ENCODE measurements around the gene PCDHGA9. TPM values are rescaled to one million over a fixed set of nuclear protein-coding genes. Genes with fewer than 3 reads are reported as not detected.

The PCDHGA9 gene
- total RNA-seq, 1 experiment from 2014 or later: 1.9 TPM

- Histone ChIP-seq H3K79me2 (ENCODE audit: low read length) (no peaks in the 10 kb centered on the region), H3K27ac (ENCODE audit: low read length) (no peak overlapping the region), H3K36me3 (ENCODE audit: low read depth, low read length) (no peaks in the 10 kb centered on the region), H3K9me3 (ENCODE audit: low read length) (0 out of 2 replicates have a peak, but pooled peaks cover 6% of the 10 kb centered on the region), H2AFZ (ENCODE audit: low read length) (no peak overlapping the region), H3K27me3 (ENCODE audit: low read length) (no peaks in the 10 kb centered on the region), H3K4me3 (ENCODE audit: low read length) (no peak overlapping the region), H3K4me1 (ENCODE audit: insufficient read depth, low read length) (no peaks in the 10 kb centered on the region), H3F3A (ENCODE audit: low read length, unreplicated experiment) (no peaks in the 10 kb centered on the region), H3K9ac (ENCODE audit: low read length) (no peak overlapping the region), H3K9me2 (replicated peaks; ENCODE audit: low read length) (no peaks in the 10 kb centered on the region), H3K4me2 (ENCODE audit: low read length) (no peak overlapping the region), H4K20me1 (ENCODE audit: low read length) (no peaks in the 10 kb centered on the region)
- ATAC-seq: no peak
- TF ChIP-seq EZH2 (IDR thresholded peaks at IDR 0.05; ENCODE audit: low read length, unreplicated experiment): no peak
- TF ChIP-seq, protein P1, sequence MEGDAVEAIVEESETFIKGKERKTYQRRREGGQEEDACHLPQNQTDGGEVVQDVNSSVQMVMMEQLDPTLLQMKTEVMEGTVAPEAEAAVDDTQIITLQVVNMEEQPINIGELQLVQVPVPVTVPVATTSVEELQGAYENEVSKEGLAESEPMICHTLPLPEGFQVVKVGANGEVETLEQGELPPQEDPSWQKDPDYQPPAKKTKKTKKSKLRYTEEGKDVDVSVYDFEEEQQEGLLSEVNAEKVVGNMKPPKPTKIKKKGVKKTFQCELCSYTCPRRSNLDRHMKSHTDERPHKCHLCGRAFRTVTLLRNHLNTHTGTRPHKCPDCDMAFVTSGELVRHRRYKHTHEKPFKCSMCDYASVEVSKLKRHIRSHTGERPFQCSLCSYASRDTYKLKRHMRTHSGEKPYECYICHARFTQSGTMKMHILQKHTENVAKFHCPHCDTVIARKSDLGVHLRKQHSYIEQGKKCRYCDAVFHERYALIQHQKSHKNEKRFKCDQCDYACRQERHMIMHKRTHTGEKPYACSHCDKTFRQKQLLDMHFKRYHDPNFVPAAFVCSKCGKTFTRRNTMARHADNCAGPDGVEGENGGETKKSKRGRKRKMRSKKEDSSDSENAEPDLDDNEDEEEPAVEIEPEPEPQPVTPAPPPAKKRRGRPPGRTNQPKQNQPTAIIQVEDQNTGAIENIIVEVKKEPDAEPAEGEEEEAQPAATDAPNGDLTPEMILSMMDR (conservative IDR thresholded peaks at IDR 0.05; ENCODE audit: low read depth, low read length): no peak
- no peak for TF ChIP-seq EZH2phosphoT487 (IDR thresholded peaks at IDR 0.05; ENCODE audit: borderline replicate concordance, low read length)
- CTCF ChIA-PET: no interaction called here
- DNase-seq: no peak
- no TSS peak for BruUV-seq (replicated peaks)
- intact Hi-C loops (cut with micrococcal nuclease): no loop called here
- POLR2A ChIA-PET (ENCODE audit: unreplicated experiment): interaction anchor here (0.6 kb wide), 1 partner anchor 41 kb away, joined by 10 read pairs; no protein-coding TSS in a partner anchor
Measured at GRCh38 chr5:141389153-141390042, 13.2 kb upstream of the PCDHGA9 start.

GRCh38 chr5:141392429-141393198 is 10.0 kb upstream of the PCDHGA9 start, which contains the start of gene PCDHGA8:
PCDHGA8 (plus strand) TSS chr5:141392633; CDS start chr5:141392814, 181 bp downstream.
- intact Hi-C loops (cut with micrococcal nuclease): no loop called here
- ChIA-PET POLR2A (ENCODE audit: unreplicated experiment) (no interaction called here), CTCF (no interaction called here)
- no peak for DNase-seq
- H3F3A ChIP-seq (ENCODE audit: low read length, unreplicated experiment): no peaks in the 10 kb centered on the region
- BruUV-seq (replicated peaks): no TSS peak
- H3K9ac ChIP-seq (ENCODE audit: low read length): no peak within 1 kb of the TSS
- no peak within 1 kb of the TSS for H3K27ac ChIP-seq (ENCODE audit: low read length)
- no peak within 1 kb of the TSS for H3K4me2 ChIP-seq (ENCODE audit: low read length)
- no peak within 1 kb of the TSS for H3K4me3 ChIP-seq (ENCODE audit: low read length)
- TF ChIP-seq, protein P1 (conservative IDR thresholded peaks at IDR 0.05; ENCODE audit: low read depth, low read length): no peak
- TF ChIP-seq EZH2 (IDR thresholded peaks at IDR 0.05; ENCODE audit: low read length, unreplicated experiment): no peak
- 0 out of 2 replicates have a peak, but pooled peaks cover 6% of the 10 kb centered on the region for H3K9me3 ChIP-seq (ENCODE audit: low read length)
- no peaks in the 10 kb centered on the region for H3K79me2 ChIP-seq (ENCODE audit: low read length)
- no peaks in the 10 kb centered on the region for H3K4me1 ChIP-seq (ENCODE audit: insufficient read depth, low read length)
- no peaks in the 10 kb centered on the region for H3K27me3 ChIP-seq (ENCODE audit: low read length)
- no peak for ATAC-seq
- no peaks in the 10 kb centered on the region for H3K36me3 ChIP-seq (ENCODE audit: low read depth, low read length)
- no peaks in the 10 kb centered on the region for H3K9me2 ChIP-seq (replicated peaks; ENCODE audit: low read length)
- H2AFZ ChIP-seq (ENCODE audit: low read length): no peak within 1 kb of the TSS
- no peaks in the 10 kb centered on the region for H4K20me1 ChIP-seq (ENCODE audit: low read length)

Measured in PC-3 (cell line).